Activated CD8-positive, alpha-beta memory T cell treated with anti-CD3 and anti-CD28 coated beads for 48 hours (primary cell): ENCODE data around the gene ADCY9.
"Not testable (repeated sequence)": the region's sequence is repeated elsewhere in the genome, so short reads cannot be mapped to it uniquely, and the experiment has no call there.

Experiments used
- DNase-seq, 3 experiments: peaks; one replicate each; pipeline ENCODE4 v3.0.0-alpha.2; 2020; ENCODE audit warnings: low read depth in 2 of 3, low spot score in 2 of 3

Gene ADCY9

GRCh38 chr16:3980253-3981111 is 135.8 kb downstream of the ADCY9 start:
- no peak for DNase-seq

GRCh38 chr16:3979518-3979917 is 136.7 kb downstream of the ADCY9 start:
- no peak for DNase-seq

DNA sequence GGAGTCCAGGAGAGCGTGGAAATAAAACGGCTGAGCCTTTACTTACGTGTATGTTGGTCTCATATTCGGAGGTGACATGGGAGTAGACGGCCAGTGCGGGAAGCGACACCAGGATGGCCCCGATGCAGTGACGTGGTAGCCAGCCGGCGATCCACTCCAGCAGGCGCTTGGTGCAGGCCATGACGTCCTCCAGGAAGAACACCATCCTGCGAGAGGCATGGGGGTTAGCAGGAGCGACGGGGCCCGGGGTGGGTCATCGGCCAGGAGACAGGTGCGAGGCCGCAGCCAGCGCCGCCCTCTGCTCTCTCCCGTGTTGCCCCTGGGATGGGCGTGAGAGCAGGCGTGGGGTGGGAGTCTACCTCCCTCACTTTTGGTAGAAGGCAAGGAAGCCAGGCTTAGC is 137.2 kb downstream of the ADCY9 start:
- DNase-seq, result no peak

- DNase-seq, result no peak
Measured at GRCh38 chr16:3977376-3977775, 138.9 kb downstream of the ADCY9 start.

DNA sequence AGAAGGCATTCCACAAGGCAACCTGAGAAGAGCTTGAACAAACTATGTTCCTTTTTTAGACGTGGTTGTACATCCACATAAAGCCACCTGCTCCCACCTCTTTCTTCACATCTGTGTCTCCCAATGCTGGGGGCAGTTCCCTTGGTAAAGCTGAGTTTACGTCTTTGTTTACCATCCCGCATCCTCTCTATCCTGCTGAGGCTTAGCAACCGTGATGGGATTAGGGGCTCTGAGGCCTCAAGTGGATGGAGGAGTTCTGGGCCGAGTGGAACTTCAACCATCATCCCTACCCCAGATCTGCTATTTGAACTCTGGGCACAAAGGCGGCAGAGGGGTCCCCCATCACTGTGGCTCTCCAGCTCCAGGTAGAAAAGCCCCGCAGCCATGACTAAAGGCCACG is 141.5 kb downstream of the ADCY9 start:
- no peak for DNase-seq

DNA sequence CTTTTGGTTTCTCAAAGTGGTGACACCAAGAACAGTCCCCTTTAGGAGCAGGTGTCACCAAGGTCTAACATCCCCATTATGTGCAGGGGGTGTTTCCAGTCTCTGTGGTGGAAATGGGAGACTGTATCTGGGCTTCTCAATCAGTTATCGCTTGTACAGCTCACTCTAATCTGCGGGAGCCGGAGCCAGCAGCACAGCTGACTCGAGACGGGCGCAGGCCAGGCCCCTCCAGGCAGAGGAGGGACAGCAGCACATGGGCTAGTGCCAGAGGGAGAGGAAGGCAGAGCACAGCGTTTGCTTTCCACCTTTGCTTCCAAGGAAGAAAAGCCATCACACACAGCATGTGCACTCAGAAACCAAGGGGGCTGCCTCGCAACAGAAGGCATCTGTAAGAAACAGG is 144.5 kb downstream of the ADCY9 start:
- DNase-seq, result no peak

DNA sequence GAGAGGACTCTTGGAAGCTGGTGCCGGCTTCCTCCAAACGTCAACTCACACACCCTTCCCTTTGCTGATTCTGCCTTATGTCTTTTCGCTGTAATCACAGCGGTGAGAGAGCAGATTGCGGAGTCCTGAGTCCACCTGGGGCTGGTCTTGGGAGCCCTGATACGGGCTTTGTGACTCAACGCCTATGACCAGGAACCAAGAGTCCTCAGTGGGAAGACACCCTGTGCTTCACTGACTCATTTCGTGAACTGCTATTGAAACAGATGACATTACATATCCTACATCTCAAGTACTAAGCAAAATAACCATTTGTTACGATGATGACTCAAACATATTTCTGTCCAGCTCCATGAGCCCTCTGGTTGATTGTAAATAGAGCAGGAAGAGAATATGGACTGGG is 145.0 kb downstream of the ADCY9 start:
- no peak for DNase-seq

DNA sequence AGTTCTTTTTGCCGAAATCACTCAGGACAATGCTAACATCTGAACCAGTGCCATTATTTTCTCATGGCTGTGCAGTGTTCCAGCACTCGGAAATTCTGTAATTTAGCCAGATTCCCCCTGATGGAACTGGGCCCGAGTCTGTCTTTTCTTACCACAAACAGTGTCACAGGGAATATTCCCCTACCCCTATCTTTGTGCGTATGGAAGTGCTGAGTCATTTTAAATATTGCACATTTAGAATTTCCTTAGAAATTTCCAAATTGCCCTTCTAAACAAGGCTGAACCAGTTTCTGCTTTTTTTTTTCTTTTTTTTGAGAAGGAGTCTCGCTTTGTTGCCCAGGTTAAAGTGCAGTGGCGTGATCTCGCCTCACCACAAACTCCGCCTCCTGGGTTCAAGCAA is 147.7 kb downstream of the ADCY9 start:
- no peak for DNase-seq

- DNase-seq, result no peak
Measured at GRCh38 chr16:3966681-3967080, 149.6 kb downstream of the ADCY9 start.

DNA sequence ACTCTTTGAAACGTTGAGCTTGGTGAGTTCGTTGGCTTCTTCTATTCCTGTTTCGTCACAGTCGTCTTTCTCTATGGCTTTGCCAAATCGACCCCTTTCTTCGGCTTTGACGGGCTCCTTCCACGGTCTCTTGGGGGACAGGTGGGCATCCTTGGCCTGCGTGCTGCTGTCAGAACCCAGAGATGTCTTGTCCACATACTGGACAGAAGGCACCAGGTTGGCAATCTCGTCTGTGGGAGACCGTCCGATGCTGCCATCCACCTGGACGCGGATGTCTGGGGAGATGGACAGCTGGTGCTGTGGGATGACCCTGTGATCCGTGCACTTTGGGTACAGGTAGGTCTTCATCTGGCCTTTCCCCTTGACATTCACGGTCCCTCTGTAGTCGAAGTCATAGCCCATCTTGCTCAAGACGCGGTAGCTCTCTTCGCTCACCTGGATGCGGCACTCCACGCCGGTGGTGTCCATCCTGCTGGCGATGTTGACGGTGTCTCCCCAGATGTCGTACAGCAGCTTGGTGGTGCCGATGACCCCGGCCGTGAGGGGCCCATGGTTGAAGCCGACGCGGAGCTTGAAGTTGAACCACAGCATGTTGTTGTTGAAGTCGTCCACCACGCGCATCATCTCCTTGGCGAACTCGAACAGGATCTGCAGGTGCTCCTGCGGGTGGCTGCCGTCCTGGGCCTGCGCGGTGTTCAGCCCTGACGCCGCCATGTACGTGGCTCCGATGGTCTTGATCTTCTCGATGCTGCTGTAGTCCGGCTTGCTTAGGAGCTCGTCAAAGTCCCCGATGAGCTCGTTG is 150.3 kb downstream of the ADCY9 start:
- no peak for DNase-seq

DNA sequence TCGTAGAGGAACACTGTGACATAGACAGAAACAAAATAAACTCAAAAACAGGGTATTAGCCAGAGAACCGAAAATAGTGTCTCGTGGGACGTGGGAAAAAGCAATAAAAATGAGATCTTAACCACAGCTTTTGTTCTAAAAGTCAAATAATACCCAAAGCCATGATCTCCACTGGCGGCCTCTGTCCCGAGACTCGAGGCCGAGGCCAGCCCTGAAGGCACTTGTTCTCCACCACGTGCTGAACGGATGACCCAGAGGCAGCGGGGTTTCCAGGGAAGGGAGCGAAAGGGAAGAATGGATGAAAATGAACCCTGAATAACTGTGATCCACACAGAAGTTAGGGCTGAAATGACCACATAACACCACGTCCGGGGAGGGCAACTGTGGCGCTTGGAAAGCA is 150.9 kb downstream of the ADCY9 start:
- no peak for DNase-seq

- no peak for DNase-seq
Measured at GRCh38 chr16:3964686-3965290, 151.5 kb downstream of the ADCY9 start.

DNA sequence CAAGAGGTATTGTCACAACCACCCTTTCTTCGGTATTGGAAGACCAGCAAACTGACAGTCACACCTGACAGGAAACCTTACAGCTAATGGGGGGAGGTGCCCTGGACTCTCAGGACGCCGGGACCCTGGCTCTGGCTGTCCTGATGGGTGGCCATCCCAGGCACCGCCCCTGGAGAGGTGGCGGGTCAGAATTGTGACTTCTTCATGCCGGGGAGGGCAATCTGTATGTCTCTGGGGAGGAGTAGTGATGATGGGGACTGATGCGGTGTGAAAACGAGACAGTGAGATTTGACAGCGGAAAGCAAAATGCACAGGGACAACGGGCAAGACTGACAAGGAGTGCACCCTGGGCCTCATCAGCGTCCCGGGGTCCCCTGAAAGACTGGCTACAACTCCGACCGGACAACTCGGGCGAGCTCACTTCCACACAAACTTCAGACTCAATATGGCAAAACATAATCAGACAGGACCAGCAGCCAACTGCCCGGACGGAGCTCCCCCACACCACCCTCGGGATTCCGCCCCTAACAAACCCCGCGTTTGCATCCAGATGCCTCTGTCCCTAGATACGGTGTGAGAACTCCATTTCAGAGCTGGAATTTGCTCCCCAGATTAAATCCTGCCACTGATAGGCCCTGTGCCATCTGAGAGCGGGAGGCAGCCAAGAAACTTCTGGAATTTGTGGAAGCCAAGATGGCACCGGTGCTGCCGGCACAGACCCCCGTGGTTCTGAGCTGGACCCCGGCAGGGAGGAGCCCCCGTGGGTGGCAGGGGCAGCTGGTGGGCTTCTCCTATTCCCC is 152.2 kb downstream of the ADCY9 start:
- DNase-seq, result no peak

- no peak for DNase-seq
Measured at GRCh38 chr16:3963203-3963602, 153.0 kb downstream of the ADCY9 start.

- DNase-seq, result no peak
Measured at GRCh38 chr16:3961449-3961849, 154.8 kb downstream of the ADCY9 start.

- not testable (repeated sequence) for DNase-seq
Measured at GRCh38 chr16:3959926-3960590, 156.2 kb downstream of the ADCY9 start.

GRCh38 chr16:3959148-3959547 is 157.1 kb downstream of the ADCY9 start:
- no peak for DNase-seq

DNA sequence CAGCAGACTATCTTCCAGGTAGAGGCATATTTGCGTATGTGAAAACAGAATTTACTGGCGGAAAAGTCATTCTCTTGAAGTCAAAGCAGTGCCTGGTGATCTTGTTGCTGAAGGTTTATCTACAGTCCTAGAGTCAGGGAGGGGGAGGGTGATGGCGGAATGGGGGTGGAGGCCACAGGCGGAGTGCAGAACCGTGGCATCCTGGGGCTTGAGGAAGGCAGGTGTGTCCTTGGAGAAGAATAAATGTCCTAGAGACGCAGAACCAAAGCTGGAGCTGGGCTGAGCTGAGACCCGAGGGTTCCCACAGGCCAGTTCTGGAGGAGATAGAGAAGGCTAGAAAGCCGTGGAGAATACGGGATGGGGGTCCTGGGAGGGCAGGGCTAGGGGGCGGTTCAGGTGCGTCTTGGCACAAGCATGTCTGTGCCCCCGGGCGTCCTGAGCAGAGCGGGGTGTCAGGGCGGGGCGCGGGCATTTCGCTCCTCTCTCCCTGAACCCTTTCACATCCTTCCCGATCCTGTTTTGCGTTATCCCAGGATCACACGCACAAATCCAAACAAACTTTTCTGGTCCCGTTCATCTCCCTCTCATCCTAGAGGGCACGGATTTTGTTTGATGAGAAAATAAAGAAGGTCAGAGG is 158.8 kb downstream of the ADCY9 start:
- no peak for DNase-seq

DNA sequence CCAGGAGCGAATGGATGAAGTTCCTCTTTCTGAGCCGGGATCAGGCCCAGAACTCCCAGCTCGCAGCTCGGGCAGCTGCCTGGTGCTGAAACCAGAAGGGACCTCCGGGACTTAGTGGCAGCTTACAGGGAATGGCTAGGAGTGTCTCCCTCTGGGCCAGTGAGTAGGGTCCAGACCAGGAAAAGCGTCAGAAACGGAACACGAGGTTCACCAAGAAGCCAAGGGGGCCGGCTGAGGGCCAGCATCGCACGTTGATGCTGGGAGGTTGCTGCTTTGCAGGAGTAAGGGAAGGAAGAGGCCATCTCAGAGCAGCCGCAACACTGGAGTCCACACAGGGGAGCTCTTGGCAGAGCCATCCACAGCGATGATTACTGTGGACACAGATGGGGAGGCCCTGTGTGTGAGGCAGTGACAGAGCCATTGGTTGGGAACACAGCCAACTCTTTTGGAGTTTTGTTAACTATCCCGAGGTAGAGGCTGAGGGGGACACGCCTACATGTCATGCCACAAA is 161.8 kb downstream of the ADCY9 start:
- DNase-seq, result no peak
